GM21717 (cell line): ENCODE results near the gene TMC7.

ENCODE experiments used
- ATAC-seq: cut with Tn5 transposase; IDR thresholded peaks from one replicate; pipeline ENCODE4 v1.9.1; 2021; ENCODE audit warnings: mild to moderate bottlenecking, moderate library complexity; ENCODE audit not compliant: unreplicated experiment

TMC7 gene

GRCh38 chr16:19112099-19112407 is 128.3 kb downstream of the TMC7 start:
- ATAC-seq = no peak
